HG03442 (cell line): ENCODE measurements around the gene MRPS11.
"Not testable (repeated sequence)": the region's sequence is repeated elsewhere in the genome, so short reads cannot be mapped to it uniquely, and the experiment has no call there.

Source experiments
- ATAC-seq: cut with Tn5 transposase; IDR thresholded peaks from one replicate; pipeline ENCODE4 v1.9.1; 2021; ENCODE audit warnings: mild to moderate bottlenecking, moderate library complexity; ENCODE audit not compliant: unreplicated experiment

MRPS11 gene

DNA sequence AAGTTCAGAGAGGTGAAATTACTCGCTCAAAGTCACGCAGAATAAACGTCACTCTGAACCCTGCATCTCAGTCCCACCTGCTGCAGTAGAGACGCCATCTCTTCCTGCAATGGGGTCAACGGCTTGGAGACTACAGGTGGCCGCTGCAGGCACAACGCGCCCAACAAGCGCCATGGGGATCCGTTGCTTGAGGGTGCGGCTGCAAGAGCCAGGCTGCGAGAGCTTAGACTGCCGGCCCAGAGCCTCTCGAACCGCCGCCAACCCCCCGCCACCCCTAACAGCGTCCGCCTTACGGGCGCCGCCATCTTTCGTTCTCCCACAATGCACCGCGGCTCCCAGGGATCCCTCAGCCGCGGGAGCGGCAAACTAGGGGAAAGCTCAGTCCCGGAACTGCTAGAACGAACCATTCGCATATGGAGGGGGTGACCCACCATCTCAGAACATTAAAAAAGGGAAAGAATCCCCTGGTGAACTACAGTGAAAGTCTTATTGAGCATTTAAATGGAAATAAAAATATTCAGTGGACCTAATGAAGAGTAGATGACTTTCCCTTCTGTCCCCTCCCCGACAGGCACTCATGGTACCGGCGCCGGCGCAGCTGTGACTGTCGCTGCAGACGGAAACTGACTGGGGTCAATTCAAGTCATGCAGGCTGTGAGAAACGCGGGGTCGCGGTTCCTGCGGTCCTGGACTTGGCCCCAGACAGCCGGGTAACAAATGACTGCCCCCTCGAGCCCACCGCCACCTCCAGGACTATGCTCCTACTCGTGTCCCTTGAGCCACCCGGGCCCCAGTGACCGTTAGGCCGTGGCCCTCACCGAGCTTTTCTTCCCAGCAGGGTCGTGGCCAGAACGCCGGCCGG lies at the start of gene MRPS11, which contains the start of gene MRPL46:
MRPS11 (plus strand) TSS at position 636 of the 862 bp plus-strand sequence; CDS start at position 646, 10 bp downstream.
MRPL46 (minus strand) TSS at position 316 of the 862 bp plus-strand sequence; CDS start at position 305, 11 bp downstream.
- peak; percentile 84 for ATAC-seq

DNA sequence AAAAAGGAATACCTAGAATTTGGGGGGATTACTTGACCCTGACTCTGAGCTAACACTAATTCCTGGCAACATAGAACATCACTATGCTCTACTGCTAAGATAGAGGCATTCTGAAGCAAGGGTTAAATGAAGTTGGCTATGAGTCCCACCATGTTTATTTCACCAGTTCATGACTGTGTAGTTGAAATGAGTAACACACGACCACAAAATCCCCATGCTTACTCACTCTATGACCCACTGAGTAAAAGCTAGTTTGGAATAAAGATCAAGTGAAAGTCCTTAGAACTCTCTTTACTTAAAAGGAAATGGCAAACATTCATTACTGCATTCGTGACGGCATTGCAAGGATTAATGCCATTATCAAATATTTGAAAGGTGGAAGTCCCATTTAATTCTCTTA lies 47.7 kb upstream of the MRPS11 start:
- peak; percentile 81 for ATAC-seq

GRCh38 chr15:88423331-88423730 lies 44.2 kb upstream of the MRPS11 start:
- no peak for ATAC-seq

DNA sequence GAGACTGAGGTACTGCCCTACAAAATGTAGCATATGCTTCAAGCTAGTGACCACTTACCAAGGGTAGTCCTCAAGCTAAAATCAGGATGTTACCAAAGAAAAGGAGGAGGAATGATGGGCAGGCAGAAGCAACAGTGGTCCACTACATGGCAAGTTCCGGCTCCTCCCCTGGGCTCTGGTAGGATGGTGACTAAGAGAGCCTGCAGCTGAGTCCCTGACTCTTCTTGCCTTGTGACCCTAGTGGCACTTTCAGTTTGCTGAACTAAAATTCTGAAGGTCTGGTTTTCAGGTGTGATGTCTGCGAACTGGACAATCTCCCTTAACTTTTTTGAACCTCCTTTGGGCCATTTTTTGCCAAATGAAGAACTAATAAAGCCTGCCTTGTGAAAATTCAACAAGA lies 41.2 kb upstream of the MRPS11 start:
- no peak for ATAC-seq

- no peak for ATAC-seq
Observed at GRCh38 chr15:88428053-88428452, 39.5 kb upstream of the MRPS11 start.

DNA sequence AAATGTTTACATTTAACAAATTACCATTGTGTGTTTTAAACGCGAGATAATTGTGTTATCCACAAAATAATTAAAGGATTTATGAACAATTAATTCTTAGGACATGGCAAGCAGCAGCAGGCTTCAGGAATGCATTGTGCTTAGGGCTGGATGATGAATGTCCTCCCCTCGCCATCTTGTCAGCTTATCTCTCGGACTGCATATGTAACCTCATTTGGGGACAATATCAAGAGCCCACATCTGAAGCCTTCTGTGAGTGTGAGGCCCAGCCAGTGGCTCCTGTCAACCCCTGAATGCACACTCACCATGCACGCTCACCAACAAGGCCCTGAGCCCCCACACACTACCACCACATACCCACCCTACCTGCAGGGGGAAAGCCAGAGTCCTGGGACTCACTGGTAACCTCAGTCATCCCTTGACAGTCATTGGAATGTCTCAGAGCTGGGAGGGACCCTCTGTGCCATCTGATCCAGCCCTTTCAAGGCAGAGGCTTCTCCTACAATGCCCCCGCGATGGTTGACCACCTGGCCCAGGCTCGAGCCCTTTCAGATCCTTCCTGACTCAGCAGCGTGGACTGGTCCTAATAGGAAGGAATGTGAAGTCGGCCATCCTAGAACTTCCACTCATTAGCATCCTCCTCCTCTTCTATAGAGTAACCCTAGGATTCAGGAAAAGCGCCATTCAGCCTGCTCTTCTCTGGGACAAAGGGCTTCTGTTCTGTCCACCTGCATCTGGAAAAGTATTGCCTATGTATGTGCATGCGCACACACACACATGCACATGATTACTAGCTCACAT lies 38.5 kb upstream of the MRPS11 start:
- no peak for ATAC-seq

DNA sequence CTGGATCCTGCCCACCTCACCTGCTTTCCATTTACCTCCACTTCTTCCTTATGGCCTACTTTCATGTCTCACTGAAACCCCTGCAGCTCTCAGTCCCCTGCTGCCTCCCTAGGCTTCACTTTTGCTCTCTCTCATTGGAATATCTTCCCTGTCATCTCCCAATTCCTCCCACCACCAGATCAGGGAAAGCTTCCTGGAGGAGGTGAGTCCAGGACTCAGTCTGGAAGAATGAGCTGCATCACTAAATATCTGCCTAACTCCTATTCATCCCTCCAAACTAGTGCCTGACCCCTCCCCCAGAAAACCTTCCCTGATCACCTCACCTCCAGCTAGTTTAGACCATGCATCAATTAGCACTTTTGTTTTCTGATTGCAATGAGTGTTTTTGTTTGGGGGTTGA lies 37.5 kb upstream of the MRPS11 start:
- no peak for ATAC-seq

GRCh38 chr15:88431441-88431840 lies 36.1 kb upstream of the MRPS11 start:
- ATAC-seq: no peak

DNA sequence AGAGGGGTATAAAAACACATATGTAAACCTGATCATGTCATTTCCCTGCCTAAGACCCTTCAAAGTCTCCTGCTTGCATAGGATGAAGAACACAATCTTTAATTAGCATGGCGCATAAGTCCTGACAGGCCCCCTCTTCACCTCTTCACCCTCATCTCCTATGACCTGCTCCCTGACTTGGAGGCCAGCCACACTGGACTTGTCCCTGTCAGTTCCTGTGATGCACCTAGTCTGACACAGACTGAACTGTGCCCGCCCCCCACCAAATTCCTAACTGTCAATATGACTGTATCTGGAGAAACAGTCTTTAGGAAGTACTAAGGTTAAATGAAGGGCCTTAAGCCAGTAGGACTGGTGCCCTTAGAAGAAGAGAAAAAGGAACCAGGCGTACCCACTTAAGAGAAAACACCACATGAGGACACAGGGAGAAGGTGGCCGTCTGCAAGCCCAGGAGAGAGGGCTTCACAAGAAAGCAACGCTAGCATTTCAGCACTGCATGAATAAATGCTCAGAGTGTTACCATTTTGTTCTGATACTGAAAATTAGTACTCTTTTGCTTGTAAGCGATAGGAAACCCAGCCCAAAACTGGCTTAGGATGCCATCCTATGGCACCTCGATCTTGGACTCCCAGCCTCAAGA lies 34.3 kb upstream of the MRPS11 start:
- no peak for ATAC-seq

- not testable (repeated sequence) for ATAC-seq
Observed at GRCh38 chr15:88434106-88434505, 33.4 kb upstream of the MRPS11 start.

DNA sequence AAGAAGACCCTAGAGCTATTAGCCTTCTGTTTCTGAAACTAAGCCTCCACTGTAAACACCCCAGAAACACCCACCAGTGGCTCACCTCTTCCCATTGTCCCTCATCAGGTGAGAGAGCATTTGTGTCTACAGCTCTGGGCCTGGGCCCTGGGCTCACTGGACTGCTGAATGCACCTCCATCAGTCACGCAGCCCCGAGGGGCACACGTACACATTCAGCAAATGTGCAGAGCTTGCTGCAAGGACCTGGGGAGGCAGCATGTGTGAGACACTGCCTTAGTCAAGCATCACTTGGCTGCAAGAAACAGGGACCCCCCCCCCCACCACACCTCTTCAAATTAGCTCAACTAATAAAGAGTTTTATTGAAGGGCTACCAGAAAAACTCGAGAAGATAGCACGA lies 29.3 kb upstream of the MRPS11 start:
- no peak for ATAC-seq

DNA sequence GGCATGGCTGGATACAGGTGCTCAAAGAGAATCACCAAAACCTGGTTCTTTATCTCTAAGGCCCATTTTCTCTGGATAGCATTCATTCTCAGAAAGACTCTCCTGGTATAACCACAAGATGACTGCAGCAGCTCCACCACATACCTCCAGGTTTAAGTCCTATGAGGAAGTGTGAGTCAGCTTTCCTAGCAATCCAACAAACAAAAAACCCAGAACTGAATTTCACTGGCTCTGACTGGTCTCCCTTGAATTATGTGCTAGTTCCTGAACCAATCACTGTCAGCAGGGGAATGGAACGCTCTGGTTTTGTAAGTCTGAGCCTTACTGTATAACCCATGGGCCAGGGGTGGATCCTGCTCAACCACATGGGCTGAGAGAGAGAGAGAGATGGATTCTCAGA lies 27.5 kb upstream of the MRPS11 start:
- no peak for ATAC-seq

DNA sequence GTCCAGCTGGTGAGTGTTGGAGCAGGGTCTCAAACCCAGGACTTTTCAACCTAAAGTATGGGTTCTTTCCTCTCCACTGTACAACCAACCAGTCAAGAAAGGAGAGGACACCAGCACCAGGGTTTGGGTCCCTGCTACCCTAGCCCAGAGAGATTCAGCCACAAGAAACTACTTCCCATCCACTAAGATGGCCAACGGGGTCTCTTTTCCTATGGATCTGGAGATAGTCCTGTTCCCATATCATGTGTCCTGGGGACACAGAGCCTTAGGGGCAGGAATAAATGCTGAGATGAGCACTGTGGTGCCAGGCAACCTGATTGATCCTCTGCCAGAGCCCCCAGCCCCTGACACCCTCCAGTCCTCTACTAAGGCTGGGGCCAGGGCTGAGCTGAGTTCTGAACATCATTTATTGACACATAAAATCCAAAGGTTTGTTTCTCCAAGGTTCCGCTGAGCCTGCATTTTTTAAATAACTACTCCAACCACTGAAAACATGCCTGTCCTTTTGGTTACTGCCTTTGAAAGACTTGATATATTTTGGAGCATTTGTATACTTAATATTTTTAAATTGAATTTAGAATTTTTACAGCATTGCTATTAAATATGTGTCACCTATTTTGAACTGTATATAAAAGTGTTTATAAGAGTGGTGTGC lies 26.3 kb upstream of the MRPS11 start:
- ATAC-seq: no peak

- ATAC-seq: no peak
Observed at GRCh38 chr15:88447206-88447605, 20.3 kb upstream of the MRPS11 start.

DNA sequence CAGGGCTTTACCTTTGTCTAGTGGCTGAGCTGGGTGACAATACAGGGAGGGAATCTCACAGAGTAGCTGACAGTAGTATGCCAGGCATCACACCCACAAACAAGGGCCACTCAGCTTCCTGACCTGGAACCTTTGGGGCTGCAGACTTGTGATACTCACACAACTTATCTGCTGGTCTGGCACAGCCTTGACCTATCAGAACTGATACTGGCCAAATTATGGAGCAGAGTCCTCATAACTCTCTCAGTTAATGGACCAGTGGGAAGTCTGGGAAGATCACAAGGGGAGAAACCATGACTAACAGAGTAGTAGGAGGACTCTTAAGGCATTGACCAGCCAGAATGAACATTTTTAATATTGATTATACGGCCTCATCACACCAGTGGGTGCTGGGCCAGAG lies 19.8 kb upstream of the MRPS11 start:
- no peak for ATAC-seq

DNA sequence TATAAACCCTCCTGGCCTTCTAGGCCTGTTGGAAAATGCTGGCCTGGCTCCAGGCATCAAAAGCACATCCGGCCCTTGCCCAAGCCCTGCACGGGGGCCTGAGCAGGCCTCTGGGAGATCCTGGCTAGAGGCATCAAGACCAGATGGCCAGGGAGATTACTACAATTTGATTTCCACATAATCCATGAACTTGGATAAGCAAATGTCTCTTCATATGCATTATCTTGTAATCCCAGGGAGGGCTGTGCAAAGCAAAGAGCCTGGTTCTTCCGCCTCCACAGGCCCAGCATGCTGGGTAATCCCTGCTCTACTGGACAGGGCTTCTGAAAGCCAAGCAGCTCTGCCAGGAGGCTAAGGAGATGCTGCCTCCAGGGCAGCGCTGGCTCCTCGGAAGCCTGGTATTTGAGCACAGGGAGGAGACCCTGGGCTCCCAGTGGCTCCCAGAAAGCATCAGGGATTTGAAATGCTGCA lies 18.5 kb upstream of the MRPS11 start:
- ATAC-seq: no peak

GRCh38 chr15:88449581-88449980 lies 17.9 kb upstream of the MRPS11 start:
- no peak for ATAC-seq

DNA sequence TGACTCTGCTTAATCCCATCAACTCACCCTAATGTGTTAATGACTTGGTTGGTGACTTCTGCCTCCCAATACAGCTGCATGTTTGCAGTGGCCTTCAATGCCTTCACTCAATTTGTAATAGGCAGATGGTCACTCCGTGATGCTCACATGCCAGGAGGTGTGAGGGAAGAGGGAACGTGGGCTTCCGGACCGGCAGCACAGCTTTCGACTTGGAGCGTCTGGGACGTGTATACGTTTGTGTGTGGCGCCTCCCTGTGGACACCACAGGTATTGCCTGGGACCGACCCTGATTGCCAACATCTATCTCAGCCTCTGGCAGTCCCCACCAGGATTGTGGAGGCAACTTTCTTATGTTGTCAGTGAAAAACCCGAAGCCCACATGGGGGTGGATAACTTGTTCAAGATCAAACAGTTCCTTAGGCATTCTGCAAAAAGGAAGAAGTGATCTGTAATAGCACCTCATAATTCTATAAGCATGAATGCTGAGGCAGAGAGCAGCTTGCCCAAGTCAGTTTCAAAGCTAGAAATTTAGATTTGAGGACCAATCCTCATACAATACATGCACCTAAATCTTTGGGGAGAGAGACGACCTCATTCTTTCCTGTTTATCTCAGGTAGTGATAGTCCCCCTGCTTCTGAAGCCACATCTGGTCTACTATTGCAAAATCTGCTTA lies 17.2 kb upstream of the MRPS11 start:
- ATAC-seq: no peak

- ATAC-seq: no peak
Observed at GRCh38 chr15:88453651-88454050, 13.9 kb upstream of the MRPS11 start.

GRCh38 chr15:88454236-88454635 lies 13.3 kb upstream of the MRPS11 start:
- no peak for ATAC-seq
